OCI-LY7 (cell line): ENCODE data around the gene AIP. TPM values are rescaled to one million over a fixed set of nuclear protein-coding genes. Genes with fewer than 3 reads are reported as not detected.

Experiments
- BruUV-seq: library from RNA; stranded (reverse); fragments of 400-500 nt; replicated peaks from 2 replicates; lab custom pipeline; 2021; lab: Mats Ljungman, UMichigan
- CTCF ChIA-PET: fragments of 300-600 bp; sonication (Branson Sonifier 250); formaldehyde crosslinking; loops from one replicate; lab custom pipeline; 2022; ENCODE audit warnings: antibody characterized with exemption; ENCODE audit not compliant: unreplicated experiment; lab: Charles Lee
- POLR2A ChIA-PET: fragments of 300-600 bp; sonication (Branson Sonifier 250); formaldehyde crosslinking; loops from one replicate; lab custom pipeline; 2022; ENCODE audit warnings: antibody characterized with exemption; lab: Charles Lee
- DNase-seq: peaks from one replicate; pipeline ENCODE4 v3.0.0-alpha.2; 2015; ENCODE audit warnings: low spot score
- H2AFZ ChIP-seq: fragments of 200-600 bp; sonication (generic), shearing (Covaris generic); 2 replicates; pipeline ENCODE4 v1.6.1; 2014; ENCODE audit warnings: mild to moderate bottlenecking, antibody characterized with exemption, low read length, moderate library complexity
- H3K27ac ChIP-seq: fragments of 200-600 bp; sonication (generic); 2 replicates; pipeline ENCODE4 v1.5.1; 2014; ENCODE audit warnings: mixed run types, low read depth, mild to moderate bottlenecking, moderate library complexity, low read length, inconsistent platforms; ENCODE audit not compliant: poor library complexity, severe bottlenecking
- H3K36me3 ChIP-seq: fragments of 200-600 bp; sonication (generic); 2 replicates; pipeline ENCODE4 v1.6.1; 2014; ENCODE audit warnings: mild to moderate bottlenecking, antibody characterized with exemption, low read length, moderate library complexity, mixed read lengths; ENCODE audit not compliant: insufficient read depth
- H3K4me1 ChIP-seq: fragments of 200-600 bp; sonication (generic); 2 replicates; pipeline ENCODE4 v1.5.1; 2014; ENCODE audit warnings: mild to moderate bottlenecking, low read length; ENCODE audit not compliant: insufficient read depth, poor library complexity, severe bottlenecking
- H3K4me2 ChIP-seq: fragments of 200-600 bp; sonication (generic); 2 replicates; pipeline ENCODE4 v1.6.1; 2014; ENCODE audit warnings: mild to moderate bottlenecking, low read length
- H3K4me3 ChIP-seq: fragments of 200-600 bp; sonication (generic); 2 replicates; pipeline ENCODE4 v1.5.1; 2014; ENCODE audit warnings: mild to moderate bottlenecking, low read depth, low read length; ENCODE audit not compliant: poor library complexity, severe bottlenecking
- H3K79me2 ChIP-seq: fragments of 200-600 bp; sonication (generic); 2 replicates; pipeline ENCODE4 v1.6.1; 2016; ENCODE audit warnings: low read depth, mild to moderate bottlenecking, low read length, moderate library complexity, mixed read lengths; ENCODE audit not compliant: insufficient read depth
- H3K9me2 ChIP-seq: fragments of 200-600 bp; sonication (generic); 2 replicates; pipeline ENCODE4 v1.6.1; 2016; ENCODE audit warnings: mild to moderate bottlenecking, low read length, mixed read lengths; ENCODE audit not compliant: insufficient read depth
- H3K9me3 ChIP-seq: fragments of 200-600 bp; sonication (generic); 2 replicates; pipeline ENCODE4 v1.6.1; 2014; ENCODE audit warnings: mild to moderate bottlenecking, mixed run types, low read length, mixed read lengths
- H4K20me1 ChIP-seq: fragments of 200-600 bp; sonication (generic); 2 replicates; pipeline ENCODE4 v1.6.1; 2014; ENCODE audit warnings: mild to moderate bottlenecking, antibody characterized with exemption, low read length, moderate library complexity, mixed read lengths; ENCODE audit not compliant: insufficient read depth
- CTCF ChIP-seq: fragments of 200-600 bp; sonication (generic); conservative IDR thresholded peaks from 2 replicates; pipeline ENCODE4 v1.5.1; 2014; ENCODE audit warnings: mild to moderate bottlenecking, antibody characterized with exemption, low read length, moderate library complexity, mixed read lengths
- EZH2phosphoT487 ChIP-seq: fragments of 200-600 bp; sonication (generic); IDR thresholded peaks from 2 replicates; pipeline ENCODE4 v1.6.1; 2018; ENCODE audit warnings: low read depth, borderline replicate concordance, mild to moderate bottlenecking, mixed run types, antibody characterized with exemption, low read length, moderate library complexity, mixed read lengths
- intact Hi-C: fragments of 100-400 bp; cut with micrococcal nuclease; formaldehyde crosslinking; loops from one replicate; pipeline ENCODE4 v1.10.0; 2022; ENCODE audit not compliant: unreplicated experiment
- total RNA-seq, 2 experiments: library from RNA; depleted of rRNA in 1 of 2; stranded (reverse); fragments of >200 nt in 1 of 2; shearing (Covaris generic) in 1 of 2; gene quantifications; 2 replicates each; pipeline ENCODE4 v1.2.3, GENCODE V29; 2014 to 2022

AIP gene
- total RNA-seq, 2 experiments from 2014 or later: 112 to 125 TPM

- DNase-seq: no peak
- no peaks in the 10 kb centered on the region for H3K9me2 ChIP-seq
- peak overlapping the region; percentile 81 for H3K4me3 ChIP-seq
- intact Hi-C loops: loop anchor here (2.0 kb wide), 1 partner anchor 27 kb away; no protein-coding TSS in a partner anchor
- H3K9me3 ChIP-seq: no peaks in the 10 kb centered on the region
- no peak overlapping the region for H2AFZ ChIP-seq
- BruUV-seq: TSS peak; percentile 88
- POLR2A ChIA-PET: interaction anchor here (2.6 to 3.6 kb wide), 4 partner anchors 24 to 33 kb away, joined by 18 to 38 read pairs (median 29); partner anchors contain the start of genes PPP1CA, TBC1D10C and TMEM134
- peaks cover 69% of the 10 kb centered on the region for H3K4me1 ChIP-seq
- peaks cover 68% of the 10 kb centered on the region for H3K36me3 ChIP-seq
- peak overlapping the region; percentile 97 for H3K4me2 ChIP-seq
- peak overlapping the region; percentile 94 for H3K27ac ChIP-seq
- no peak for TF ChIP-seq CTCF
- no peak for TF ChIP-seq EZH2phosphoT487
- H3K79me2 ChIP-seq: peaks cover 29% of the 10 kb centered on the region
- CTCF ChIA-PET: interaction anchor here (0.5 kb wide), 2 partner anchors 43 to 1856 kb away, joined by 3 to 4 read pairs; no protein-coding TSS in a partner anchor
- H4K20me1 ChIP-seq: peaks cover 12% of the 10 kb centered on the region
Measured at GRCh38 chr11:67435727-67436458, 46.9 kb upstream of the AIP start.

- H4K20me1 ChIP-seq: peaks cover 12% of the 10 kb centered on the region
- no peak overlapping the region for H2AFZ ChIP-seq
- peak overlapping the region; percentile 94 for H3K27ac ChIP-seq
- intact Hi-C loops: loop anchor here (1.0 to 2.0 kb wide), 4 partner anchors 28 to 70 kb away; partner anchors contain the start of gene TMEM134
- H3K4me1 ChIP-seq: peaks cover 75% of the 10 kb centered on the region
- H3K9me3 ChIP-seq: no peaks in the 10 kb centered on the region
- ChIA-PET CTCF (interaction anchor here (0.5 kb wide), 2 partner anchors 42 to 1856 kb away, joined by 3 to 4 read pairs; no protein-coding TSS in a partner anchor), POLR2A (interaction anchor here (0.6 to 3.6 kb wide), 9 partner anchors 13 to 208 kb away, joined by 3 to 38 read pairs (median 18); partner anchors contain the start of genes PPP1CA, TBC1D10C and TMEM134)
- peak; percentile 91 for DNase-seq
- TF ChIP-seq EZH2phosphoT487: no peak
- no peak for TF ChIP-seq CTCF
- H3K4me3 ChIP-seq: peak overlapping the region; percentile 81
- no TSS peak for BruUV-seq
- H3K79me2 ChIP-seq: peaks cover 29% of the 10 kb centered on the region
- peaks cover 66% of the 10 kb centered on the region for H3K36me3 ChIP-seq
- H3K4me2 ChIP-seq: peak overlapping the region; percentile 97
- no peaks in the 10 kb centered on the region for H3K9me2 ChIP-seq
Measured at GRCh38 chr11:67436459-67437081, 46.3 kb upstream of the AIP start.
